HepG2 (cell line): ENCODE data around the gene ARHGEF10L. TPM values are rescaled to one million over a fixed set of nuclear protein-coding genes. Genes with fewer than 3 reads are reported as not detected.

ENCODE experiments used
- ATAC-seq: fragments of 200-7000 bp; cut with Tn5 transposase; 3 replicates; pipeline ENCODE4 v1.9.1; 2020; ENCODE audit warnings: mild to moderate bottlenecking, moderate library complexity
- BruUV-seq: library from RNA; stranded (reverse); fragments of 400-500 nt; replicated peaks from 2 replicates; lab custom pipeline; 2021; lab: Mats Ljungman, UMichigan
- CTCF ChIA-PET: fragments of 300-600 bp; formaldehyde crosslinking; extraction: SDS; loops from one replicate; lab custom pipeline; 2021; ENCODE audit warnings: low total read pairs, inconsistent platforms, low intra/inter-chr PET ratio; lab: Yijun Ruan, JAX
- POLR2A ChIA-PET: fragments of 350-600 bp; sonication (Branson Sonifier 250); formaldehyde crosslinking; loops from one replicate; lab custom pipeline; 2020; ENCODE audit warnings: antibody characterized with exemption, inconsistent platforms; lab: Yijun Ruan, JAX
- DNase-seq: peaks from one replicate; pipeline ENCODE4 v3.0.0-alpha.2; 2015; ENCODE audit warnings: low spot score
- FAIRE-seq: peaks from 3 replicates; lab custom pipeline; 2011; peaks lifted over from hg19 to GRCh38; lab: Jason Lieb, UNC
- H2AFZ ChIP-seq: one replicate; pipeline ENCODE4 v1.6.1; 2011; ENCODE audit warnings: low read length, inconsistent platforms
- H3K27ac ChIP-seq: fragments of 300-600 bp; 3 replicates; pipeline ENCODE4 v1.8.0; 2011; ENCODE audit warnings: mixed run types, mild to moderate bottlenecking, mixed read lengths, low read length, inconsistent platforms; ENCODE audit not compliant: insufficient read depth; ENCODE audit errors: extremely low read length
- H3K27me3 ChIP-seq, 2 experiments: fragments of 200-600 bp in 1 of 2; 2 replicates in 1 of 2; 3 replicates in 1 of 2; pipeline versions ENCODE4 v1.6.0 to v1.8.0; 2011; ENCODE audit warnings: low read length in 2 of 2, mild to moderate bottlenecking in 2 of 2, moderate library complexity in 2 of 2, inconsistent platforms in 1 of 2; ENCODE audit not compliant: insufficient read depth in 2 of 2, control insufficient read depth in 1 of 2
- H3K36me3 ChIP-seq, 2 experiments: fragments of 200-600 bp in 1 of 2; replicated peaks in 1 of 2; 2 replicates in 1 of 2; 3 replicates in 1 of 2; pipeline versions ENCODE4 v1.5.1 to v1.8.0; 2011; ENCODE audit warnings: low read length in 2 of 2, inconsistent platforms in 1 of 2; ENCODE audit not compliant: insufficient read depth in 2 of 2, control insufficient read depth in 1 of 2
- H3K4me1 ChIP-seq: 2 replicates; pipeline ENCODE4 v1.5.1; 2012; ENCODE audit warnings: low read length, inconsistent platforms; ENCODE audit not compliant: insufficient read depth
- H3K4me2 ChIP-seq: 2 replicates; pipeline ENCODE4 v1.6.0; 2011; ENCODE audit warnings: low read depth, low read length, inconsistent platforms
- H3K4me3 ChIP-seq, 3 experiments: fragments of 200-600 bp in 1 of 3; sonication (generic), shearing (Covaris generic) in 1 of 3; replicated peaks in 1 of 3; 2 replicates each; pipeline ENCODE4 v1.5.1; 2011 to 2016; ENCODE audit warnings: low read length in 3 of 3, inconsistent platforms in 2 of 3, low read depth in 2 of 3, mild to moderate bottlenecking in 2 of 3, control low read depth in 1 of 3, mixed read lengths in 1 of 3; ENCODE audit not compliant: insufficient read depth in 1 of 3
- H3K79me2 ChIP-seq: one replicate; pipeline ENCODE4 v1.6.1; 2011; ENCODE audit warnings: low read length, inconsistent platforms; ENCODE audit not compliant: insufficient read depth
- H3K9ac ChIP-seq: 2 replicates; pipeline ENCODE4 v1.6.0; 2011; ENCODE audit warnings: mild to moderate bottlenecking, low read depth, low read length, inconsistent platforms; ENCODE audit not compliant: insufficient read depth
- H3K9me3 ChIP-seq: 2 replicates; pipeline ENCODE4 v1.5.1; 2012; ENCODE audit warnings: mild to moderate bottlenecking, low read length
- H4K20me1 ChIP-seq: 2 replicates; pipeline ENCODE4 v1.6.0; 2011; ENCODE audit warnings: inconsistent platforms, mild to moderate bottlenecking, low read length, moderate library complexity; ENCODE audit not compliant: insufficient read depth
- CCDC6 ChIP-seq: sonication (generic); formaldehyde crosslinking; IDR thresholded peaks from 2 replicates; pipeline ENCODE4 v1.8.1; 2022; ENCODE audit warnings: mild to moderate bottlenecking, missing genetic modification reagents, moderate library complexity
- NR2C2 ChIP-seq: sonication (generic); formaldehyde crosslinking; IDR thresholded peaks from 2 replicates; pipeline ENCODE4 v1.4.0; 2020; ENCODE audit warnings: missing genetic modification reagents, mild to moderate bottlenecking, moderate library complexity, borderline replicate concordance
- NR2F1 ChIP-seq, 2 experiments: fragments of 450-650 bp in 1 of 2; formaldehyde crosslinking in 1 of 2; IDR thresholded peaks; 2 replicates each; pipeline versions ENCODE4 v1.5.0 to v1.6.1; 2016 to 2020; ENCODE audit warnings: mild to moderate bottlenecking in 1 of 2, missing compliant biosample characterization in 1 of 2, missing genetic modification reagents in 1 of 2, moderate library complexity in 1 of 2
- PITX1 ChIP-seq: sonication (generic); formaldehyde crosslinking; IDR thresholded peaks from 2 replicates; pipeline ENCODE4 v1.5.1; 2020; ENCODE audit warnings: mild to moderate bottlenecking, missing genetic modification reagents
- RXRA ChIP-seq: sonication (generic); formaldehyde crosslinking; IDR thresholded peaks from 2 replicates; pipeline ENCODE4 v1.5.1; 2020; ENCODE audit warnings: missing genetic modification reagents
- ZFP37 ChIP-seq: sonication (generic); formaldehyde crosslinking; IDR thresholded peaks from 2 replicates; pipeline ENCODE4 v1.4.0; 2020; ENCODE audit warnings: missing genetic modification reagents, borderline replicate concordance
- ZNF589 ChIP-seq: sonication (generic); formaldehyde crosslinking; conservative IDR thresholded peaks from 2 replicates; pipeline ENCODE4 v1.8.0; 2022; ENCODE audit warnings: mild to moderate bottlenecking, moderate library complexity, missing genetic modification reagents
- WGBS: methylation state at CpG from one replicate; pipeline ENCODE4 v1.1.6; 2017; ENCODE audit warnings: low lambda C conversion rate; 5-methylcytosine and 5-hydroxymethylcytosine counted together
- in situ Hi-C: cut with HindIII; loops from 2 replicates; pipeline ENCODE4 v1.10.0; 2017; ENCODE audit warnings: low pct_unique_long_range_greater_than_20kb; ENCODE audit not compliant: extremely low pct_ligation_motif_present
- intact Hi-C: fragments of 100-400 bp; cut with micrococcal nuclease; formaldehyde crosslinking; loops from one replicate; pipeline ENCODE4 v1.10.0; 2022; ENCODE audit not compliant: unreplicated experiment
- polyA plus RNA-seq, 8 experiments: library from polyadenylated mRNA; depleted of rRNA in 3 of 8; stranded (reverse) in 7 of 8; unstranded in 1 of 8; fragments of >200 nt; fragmentation: Illumina TruSeq in 4 of 8; extraction: Trizol in 4 of 8; gene quantifications; 2 replicates each; pipeline versions ENCODE4 v1.2.1 to v1.2.3, GENCODE V29; 2011 to 2016; ENCODE audit warnings: low read depth in 4 of 8, missing spikeins in 1 of 8, mixed read lengths in 1 of 8; ENCODE audit not compliant: insufficient read depth in 1 of 8
- total RNA-seq, 5 experiments: library from RNA; depleted of rRNA; stranded (reverse); fragments of >200 nt; fragmentation: Illumina TruSeq; extraction: Trizol; gene quantifications; 2 replicates each; pipeline ENCODE4 v1.2.3, GENCODE V29; 2016; ENCODE audit warnings: low read depth in 1 of 5
- TF ChIP-seq, protein P1 (sequence below): sonication (generic); formaldehyde crosslinking; IDR thresholded peaks from 2 replicates; pipeline ENCODE4 v1.4.0; 2020; ENCODE audit warnings: missing genetic modification reagents, mild to moderate bottlenecking, borderline replicate concordance
- TF ChIP-seq, protein P2 (sequence below): sonication (generic); formaldehyde crosslinking; IDR thresholded peaks from 2 replicates; pipeline ENCODE4 v1.4.0; 2020; ENCODE audit warnings: missing genetic modification reagents
- TF ChIP-seq, protein P3 (sequence below): sonication (generic); formaldehyde crosslinking; IDR thresholded peaks from 2 replicates; pipeline ENCODE4 v1.5.0; 2020; ENCODE audit warnings: missing genetic modification reagents, mild to moderate bottlenecking, borderline replicate concordance
- TF ChIP-seq, protein P4 (sequence below): sonication (generic); formaldehyde crosslinking; IDR thresholded peaks from 2 replicates; pipeline ENCODE4 v1.5.1; 2020; ENCODE audit warnings: mild to moderate bottlenecking, missing genetic modification reagents

ARHGEF10L gene
- total and polyA plus RNA-seq, 2 of the 13 experiments (the other 11 are each of a cell fraction or from before 2014, with no cell fraction given) = 46.5 to 78.3 TPM

DNA sequence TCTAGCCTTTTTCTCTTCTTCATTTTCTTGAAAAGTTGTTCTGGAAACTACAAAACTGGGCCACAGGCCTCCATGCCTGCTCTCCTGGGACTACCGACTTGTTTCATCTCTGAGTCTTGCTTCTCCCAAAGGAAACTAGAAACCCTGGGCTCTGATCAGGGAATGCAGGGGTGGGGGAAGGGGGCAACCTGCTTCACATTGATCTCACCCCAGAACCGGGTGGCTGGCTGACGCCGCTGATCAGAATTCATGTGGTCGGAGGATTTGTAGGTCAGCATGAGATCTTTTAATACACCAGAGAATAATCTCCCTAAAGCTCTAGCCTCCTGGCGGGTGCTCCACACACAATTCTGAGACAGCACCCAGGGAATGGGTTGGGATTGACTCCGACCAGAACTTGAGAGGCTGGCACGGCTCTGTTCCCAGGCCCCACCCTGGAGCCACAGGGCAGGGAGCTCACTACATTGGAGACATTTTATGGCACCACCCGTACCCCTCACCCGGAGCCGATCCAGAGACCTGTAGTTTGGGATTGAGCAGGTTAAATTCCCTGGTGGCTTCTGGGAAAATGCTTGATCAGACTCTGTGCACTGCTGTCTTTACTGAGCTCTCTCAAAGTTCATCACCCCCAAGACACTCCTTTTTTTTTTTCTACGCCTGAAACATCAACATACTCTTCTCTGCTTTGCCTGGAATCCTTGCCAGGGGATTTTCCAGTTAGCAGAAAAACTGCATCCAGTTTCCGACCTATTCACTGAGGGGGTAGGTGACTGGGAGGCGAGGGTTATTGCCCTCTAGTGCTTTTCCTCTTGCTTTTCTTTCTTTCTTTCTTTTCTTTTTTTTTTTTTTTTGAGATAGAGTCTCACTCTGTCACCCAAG lies 12.2 kb upstream of the ARHGEF10L start:
- DNase-seq = no peak
- Histone ChIP-seq H3K36me3 (no peaks in the 10 kb centered on the region), H3K27ac (no peak overlapping the region), H3K9ac (no peak overlapping the region), H3K4me1 (peaks cover 10% of the 10 kb centered on the region), H3K4me2 (no peak overlapping the region; the same call in 1 of the 2 replicates), H3K27me3 (peaks cover 4 to 26% of the 10 kb centered on the region in 2 experiments; a peak in 3 of 5 replicates), H4K20me1 (no peaks in the 10 kb centered on the region), H3K79me2 (no peaks in the 10 kb centered on the region), H3K4me3 (no peak overlapping the region), H3K9me3 (no peaks in the 10 kb centered on the region), H2AFZ (no peak overlapping the region)
- in situ Hi-C loops = no loop called here
- BruUV-seq = no TSS peak
- ATAC-seq = no peak; the same call in 2 of the 3 replicates
- no peak for FAIRE-seq
- ChIA-PET POLR2A (no interaction called here), CTCF (no interaction called here)
- 33% methylated on average over 10 of the region's 14 CpGs for WGBS
- intact Hi-C loops = no loop called here
- TF ChIP-seq, protein P1, sequence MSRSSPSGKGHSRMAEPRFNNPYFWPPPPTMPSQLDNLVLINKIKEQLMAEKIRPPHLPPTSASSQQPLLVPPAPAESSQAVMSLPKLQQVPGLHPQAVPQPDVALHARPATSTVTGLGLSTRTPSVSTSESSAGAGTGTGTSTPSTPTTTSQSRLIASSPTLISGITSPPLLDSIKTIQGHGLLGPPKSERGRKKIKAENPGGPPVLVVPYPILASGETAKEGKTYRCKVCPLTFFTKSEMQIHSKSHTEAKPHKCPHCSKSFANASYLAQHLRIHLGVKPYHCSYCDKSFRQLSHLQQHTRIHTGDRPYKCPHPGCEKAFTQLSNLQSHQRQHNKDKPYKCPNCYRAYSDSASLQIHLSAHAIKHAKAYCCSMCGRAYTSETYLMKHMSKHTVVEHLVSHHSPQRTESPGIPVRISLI (CRISPR knock-in tag) = 0 out of 2 replicates have a peak, but pooled peaks have one; percentile 18
- no peak for TF ChIP-seq NR2C2 (CRISPR knock-in tag)
- TF ChIP-seq, all 625 proteins: peak for 1

DNA sequence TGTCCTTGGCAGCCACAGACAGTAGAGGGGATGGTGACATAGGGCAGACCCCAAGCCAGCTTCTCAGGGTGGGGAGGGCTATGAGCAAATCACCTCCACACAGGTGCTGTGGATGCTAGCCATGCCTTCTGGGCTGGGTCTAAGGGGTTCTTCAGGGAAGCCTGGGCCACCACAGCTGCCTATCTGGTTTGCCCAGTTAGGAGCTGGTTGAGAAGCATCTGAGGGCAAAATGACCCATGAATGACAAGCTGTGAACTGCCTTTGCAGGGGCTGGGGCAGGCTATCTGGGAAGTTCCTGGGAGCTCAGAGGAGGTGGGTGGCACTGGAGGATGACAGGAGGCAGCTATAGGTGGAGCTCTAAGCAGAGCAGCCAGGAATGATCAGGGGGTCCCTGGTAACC lies 10.1 kb upstream of the ARHGEF10L start:
- H3K27ac ChIP-seq = no peak overlapping the region
- H3K4me2 ChIP-seq = no peak overlapping the region
- H3K9me3 ChIP-seq = no peaks in the 10 kb centered on the region
- no peak overlapping the region for H3K4me3 ChIP-seq
- no peak overlapping the region for H2AFZ ChIP-seq
- no peaks in the 10 kb centered on the region for H3K79me2 ChIP-seq
- ChIA-PET CTCF (no interaction called here), POLR2A (no interaction called here)
- in situ Hi-C loops = no loop called here
- ATAC-seq (no peak), FAIRE-seq (no peak), DNase-seq (no peak)
- no peaks in the 10 kb centered on the region for H3K36me3 ChIP-seq
- peaks cover 2 to 23% of the 10 kb centered on the region in 2 experiments; a peak in 3 of 5 replicates for H3K27me3 ChIP-seq
- intact Hi-C loops = no loop called here
- H3K9ac ChIP-seq = no peak overlapping the region
- no peaks in the 10 kb centered on the region for H4K20me1 ChIP-seq
- peaks cover 10% of the 10 kb centered on the region for H3K4me1 ChIP-seq
- no TSS peak for BruUV-seq
- TF ChIP-seq PITX1 (CRISPR knock-in tag) (no peak), ZNF589 (no peak), NR2F1 (CRISPR knock-in tag; IDR thresholded peaks at IDR 0.05) (no peak), ZFP37 (no peak), CCDC6 (CRISPR knock-in tag) (no peak), RXRA (CRISPR knock-in tag) (no peak)
- TF ChIP-seq, protein P2, sequence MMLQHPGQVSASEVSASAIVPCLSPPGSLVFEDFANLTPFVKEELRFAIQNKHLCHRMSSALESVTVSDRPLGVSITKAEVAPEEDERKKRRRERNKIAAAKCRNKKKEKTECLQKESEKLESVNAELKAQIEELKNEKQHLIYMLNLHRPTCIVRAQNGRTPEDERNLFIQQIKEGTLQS = no peak
- TF ChIP-seq, protein P3, sequence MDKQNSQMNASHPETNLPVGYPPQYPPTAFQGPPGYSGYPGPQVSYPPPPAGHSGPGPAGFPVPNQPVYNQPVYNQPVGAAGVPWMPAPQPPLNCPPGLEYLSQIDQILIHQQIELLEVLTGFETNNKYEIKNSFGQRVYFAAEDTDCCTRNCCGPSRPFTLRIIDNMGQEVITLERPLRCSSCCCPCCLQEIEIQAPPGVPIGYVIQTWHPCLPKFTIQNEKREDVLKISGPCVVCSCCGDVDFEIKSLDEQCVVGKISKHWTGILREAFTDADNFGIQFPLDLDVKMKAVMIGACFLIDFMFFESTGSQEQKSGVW (CRISPR knock-in tag) = no peak
- TF ChIP-seq, protein P4, sequence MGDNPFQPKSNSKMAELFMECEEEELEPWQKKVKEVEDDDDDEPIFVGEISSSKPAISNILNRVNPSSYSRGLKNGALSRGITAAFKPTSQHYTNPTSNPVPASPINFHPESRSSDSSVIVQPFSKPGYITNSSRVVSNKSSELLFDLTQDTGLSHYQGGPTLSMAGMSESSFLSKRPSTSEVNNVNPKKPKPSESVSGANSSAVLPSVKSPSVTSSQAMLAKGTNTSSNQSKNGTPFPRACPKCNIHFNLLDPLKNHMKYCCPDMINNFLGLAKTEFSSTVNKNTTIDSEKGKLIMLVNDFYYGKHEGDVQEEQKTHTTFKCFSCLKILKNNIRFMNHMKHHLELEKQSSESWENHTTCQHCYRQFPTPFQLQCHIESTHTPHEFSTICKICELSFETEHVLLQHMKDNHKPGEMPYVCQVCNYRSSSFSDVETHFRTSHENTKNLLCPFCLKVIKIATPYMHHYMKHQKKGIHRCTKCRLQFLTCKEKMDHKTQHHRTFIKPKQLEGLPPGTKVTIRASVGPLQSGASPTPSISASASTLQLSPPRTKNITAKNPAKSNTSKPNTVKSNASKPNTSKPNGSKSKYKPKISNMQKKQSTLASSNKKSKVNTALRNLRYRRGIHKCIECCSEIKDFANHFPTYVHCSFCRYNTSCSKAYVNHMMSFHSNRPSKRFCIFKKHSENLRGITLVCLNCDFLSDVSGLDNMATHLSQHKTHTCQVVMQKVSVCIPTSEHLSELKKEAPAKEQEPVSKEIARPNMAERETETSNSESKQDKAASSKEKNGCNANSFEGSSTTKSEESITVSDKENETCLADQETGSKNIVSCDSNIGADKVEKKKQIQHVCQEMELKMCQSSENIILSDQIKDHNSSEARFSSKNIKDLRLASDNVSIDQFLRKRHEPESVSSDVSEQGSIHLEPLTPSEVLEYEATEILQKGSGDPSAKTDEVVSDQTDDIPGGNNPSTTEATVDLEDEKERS (CRISPR knock-in tag) = no peak
